Activated CD4-positive, alpha-beta memory T cell treated with anti-CD3 and anti-CD28 coated beads for 36 hours (primary cell): ENCODE results near the gene GSG1L. TPM values are rescaled to one million over a fixed set of nuclear protein-coding genes. Genes with fewer than 3 reads are reported as not detected.

Experiments used
- CTCF ChIA-PET: fragments of 350-600 bp; sonication (Branson Sonifier 250); formaldehyde crosslinking; loops from one replicate; lab custom pipeline; 2021; ENCODE audit warnings: antibody characterized with exemption, inconsistent platforms; lab: Charles Lee
- POLR2A ChIA-PET: fragments of 350-600 bp; sonication (Branson Sonifier 250); formaldehyde crosslinking; loops from one replicate; lab custom pipeline; 2021; ENCODE audit warnings: antibody characterized with exemption; lab: Charles Lee
- DNase-seq: peaks from one replicate; pipeline ENCODE4 v3.0.0-alpha.2; 2020
- H3K27ac Mint-ChIP-seq: one replicate; pipeline ENCODE4 v1.8.0; 2021; ENCODE audit warnings: mixed read lengths
- H3K27me3 Mint-ChIP-seq: one replicate; pipeline ENCODE4 v1.8.0; 2021; ENCODE audit warnings: mixed read lengths
- H3K36me3 Mint-ChIP-seq: one replicate; pipeline ENCODE4 v1.8.0; 2021; ENCODE audit warnings: mixed read lengths
- H3K4me1 Mint-ChIP-seq: one replicate; pipeline ENCODE4 v1.8.0; 2021; ENCODE audit warnings: low read depth, mixed read lengths
- H3K4me3 Mint-ChIP-seq: one replicate; pipeline ENCODE4 v1.8.0; 2021; ENCODE audit warnings: mild to moderate bottlenecking, mixed read lengths
- H3K9me3 Mint-ChIP-seq: one replicate; pipeline ENCODE4 v1.8.0; 2021; ENCODE audit warnings: mixed read lengths
- intact Hi-C: fragments of 100-400 bp; cut with micrococcal nuclease; formaldehyde crosslinking; loops from one replicate; pipeline ENCODE4 v1.15.1; 2023
- total RNA-seq, 2 experiments: library from RNA; stranded (reverse); gene quantifications; one replicate each; pipeline ENCODE4 v1.2.3, GENCODE V29; 2021

Gene GSG1L
- total RNA-seq, 2 experiments from 2014 or later: 0.26 to 0.44 TPM

- Mint-ChIP-seq H3K27me3 (peaks cover 3% of the 10 kb centered on the region), H3K27ac (no peak overlapping the region), H3K4me1 (no peaks in the 10 kb centered on the region), H3K9me3 (no peaks in the 10 kb centered on the region), H3K36me3 (no peaks in the 10 kb centered on the region), H3K4me3 (no peak overlapping the region)
- ChIA-PET CTCF (interaction anchor here (0.9 kb wide), 1 partner anchor 251 kb away, joined by 3 read pairs; no protein-coding TSS in a partner anchor), POLR2A (interaction anchor here (0.6 kb wide), 1 partner anchor 28 kb away, joined by 3 read pairs; no protein-coding TSS in a partner anchor)
- intact Hi-C loops: no loop called here
- no peak for DNase-seq
Measured at GRCh38 chr16:27966756-27967155, 96.8 kb downstream of the GSG1L start.

- ChIA-PET CTCF (no interaction called here), POLR2A (no interaction called here)
- H3K27me3 Mint-ChIP-seq: peaks cover 3% of the 10 kb centered on the region
- no peaks in the 10 kb centered on the region for H3K4me1 Mint-ChIP-seq
- H3K4me3 Mint-ChIP-seq: no peak overlapping the region
- DNase-seq: no peak
- intact Hi-C loops: no loop called here
- no peaks in the 10 kb centered on the region for H3K36me3 Mint-ChIP-seq
- no peaks in the 10 kb centered on the region for H3K9me3 Mint-ChIP-seq
- H3K27ac Mint-ChIP-seq: no peak overlapping the region
Measured at GRCh38 chr16:27965801-27966200, 97.7 kb downstream of the GSG1L start.

- DNase-seq: no peak
- ChIA-PET CTCF (no interaction called here), POLR2A (no interaction called here)
- H3K4me1 Mint-ChIP-seq: no peaks in the 10 kb centered on the region
- no peak overlapping the region for H3K27ac Mint-ChIP-seq
- H3K36me3 Mint-ChIP-seq: no peaks in the 10 kb centered on the region
- H3K9me3 Mint-ChIP-seq: no peaks in the 10 kb centered on the region
- intact Hi-C loops: no loop called here
- H3K27me3 Mint-ChIP-seq: peaks cover 3% of the 10 kb centered on the region
- H3K4me3 Mint-ChIP-seq: no peak overlapping the region
Measured at GRCh38 chr16:27963471-27963965, 100.0 kb downstream of the GSG1L start.

- ChIA-PET POLR2A (no interaction called here), CTCF (interaction anchor here (1.0 kb wide), 1 partner anchor 10 kb away, joined by 4 read pairs; no protein-coding TSS in a partner anchor)
- Mint-ChIP-seq H3K4me1 (no peaks in the 10 kb centered on the region), H3K9me3 (peaks cover 5% of the 10 kb centered on the region), H3K27me3 (peaks cover 7% of the 10 kb centered on the region), H3K36me3 (no peaks in the 10 kb centered on the region), H3K27ac (no peak overlapping the region), H3K4me3 (no peak overlapping the region)
- no peak for DNase-seq
- intact Hi-C loops: no loop called here
Measured at GRCh38 chr16:27962197-27962596, 101.3 kb downstream of the GSG1L start.

- intact Hi-C loops: no loop called here
- no peaks in the 10 kb centered on the region for H3K36me3 Mint-ChIP-seq
- POLR2A ChIA-PET: no interaction called here
- H3K4me1 Mint-ChIP-seq: no peaks in the 10 kb centered on the region
- CTCF ChIA-PET: no interaction called here
- H3K4me3 Mint-ChIP-seq: no peak overlapping the region
- no peak for DNase-seq
- peaks cover 12% of the 10 kb centered on the region for H3K9me3 Mint-ChIP-seq
- no peak overlapping the region for H3K27ac Mint-ChIP-seq
- H3K27me3 Mint-ChIP-seq: peaks cover 7% of the 10 kb centered on the region
Measured at GRCh38 chr16:27961296-27961620, 102.3 kb downstream of the GSG1L start.

- peaks cover 7% of the 10 kb centered on the region for H3K27me3 Mint-ChIP-seq
- H3K4me1 Mint-ChIP-seq: no peaks in the 10 kb centered on the region
- no peak overlapping the region for H3K4me3 Mint-ChIP-seq
- no peak for DNase-seq
- peaks cover 14% of the 10 kb centered on the region for H3K9me3 Mint-ChIP-seq
- intact Hi-C loops: no loop called here
- H3K36me3 Mint-ChIP-seq: no peaks in the 10 kb centered on the region
- H3K27ac Mint-ChIP-seq: no peak overlapping the region
- ChIA-PET CTCF (interaction anchor here (0.7 kb wide), 1 partner anchor 11 kb away, joined by 3 read pairs; no protein-coding TSS in a partner anchor), POLR2A (no interaction called here)
Measured at GRCh38 chr16:27960619-27961295, 102.8 kb downstream of the GSG1L start.

- Mint-ChIP-seq H3K36me3 (peaks cover 4% of the 10 kb centered on the region), H3K9me3 (peaks cover 22% of the 10 kb centered on the region), H3K4me3 (no peak overlapping the region), H3K27ac (no peak overlapping the region), H3K4me1 (no peaks in the 10 kb centered on the region), H3K27me3 (peaks cover 10% of the 10 kb centered on the region)
- no peak for DNase-seq
- intact Hi-C loops: no loop called here
- ChIA-PET POLR2A (no interaction called here), CTCF (no interaction called here)
Measured at GRCh38 chr16:27959914-27960313, 103.6 kb downstream of the GSG1L start.

GRCh38 chr16:27954191-27954590 lies 109.3 kb downstream of the GSG1L start:
- Mint-ChIP-seq H3K36me3 (peaks cover 4% of the 10 kb centered on the region), H3K9me3 (peaks cover 24% of the 10 kb centered on the region), H3K4me3 (no peak overlapping the region), H3K27ac (no peak overlapping the region), H3K4me1 (no peaks in the 10 kb centered on the region), H3K27me3 (peaks cover 31% of the 10 kb centered on the region)
- CTCF ChIA-PET: interaction anchor here (1.8 kb wide), 1 partner anchor 18 kb away, joined by 4 read pairs; no protein-coding TSS in a partner anchor
- intact Hi-C loops: no loop called here
- DNase-seq: no peak
- POLR2A ChIA-PET: no interaction called here

- ChIA-PET CTCF (no interaction called here), POLR2A (no interaction called here)
- intact Hi-C loops: no loop called here
- Mint-ChIP-seq H3K9me3 (peaks cover 24% of the 10 kb centered on the region), H3K27ac (no peak overlapping the region), H3K4me1 (no peaks in the 10 kb centered on the region), H3K36me3 (peaks cover 4% of the 10 kb centered on the region), H3K4me3 (no peak overlapping the region), H3K27me3 (peaks cover 31% of the 10 kb centered on the region)
- DNase-seq: no peak
Measured at GRCh38 chr16:27952811-27953210, 110.7 kb downstream of the GSG1L start.

GRCh38 chr16:27951489-27952120 lies 111.9 kb downstream of the GSG1L start:
- ChIA-PET CTCF (no interaction called here), POLR2A (no interaction called here)
- H3K36me3 Mint-ChIP-seq: peaks cover 4% of the 10 kb centered on the region
- H3K27me3 Mint-ChIP-seq: peaks cover 28% of the 10 kb centered on the region
- peaks cover 16% of the 10 kb centered on the region for H3K9me3 Mint-ChIP-seq
- DNase-seq: no peak
- no peak overlapping the region for H3K4me3 Mint-ChIP-seq
- intact Hi-C loops: no loop called here
- no peaks in the 10 kb centered on the region for H3K4me1 Mint-ChIP-seq
- no peak overlapping the region for H3K27ac Mint-ChIP-seq

- intact Hi-C loops: no loop called here
- Mint-ChIP-seq H3K36me3 (peaks cover 2% of the 10 kb centered on the region), H3K9me3 (peaks cover 6% of the 10 kb centered on the region), H3K4me3 (no peak overlapping the region), H3K27me3 (peaks cover 25% of the 10 kb centered on the region), H3K4me1 (no peaks in the 10 kb centered on the region), H3K27ac (no peak overlapping the region)
- ChIA-PET POLR2A (no interaction called here), CTCF (no interaction called here)
- DNase-seq: no peak
Measured at GRCh38 chr16:27950206-27950887, 113.2 kb downstream of the GSG1L start.

GRCh38 chr16:27947696-27948095 lies 115.8 kb downstream of the GSG1L start:
- no peaks in the 10 kb centered on the region for H3K36me3 Mint-ChIP-seq
- H3K27ac Mint-ChIP-seq: no peak overlapping the region
- intact Hi-C loops: no loop called here
- POLR2A ChIA-PET: no interaction called here
- H3K9me3 Mint-ChIP-seq: no peaks in the 10 kb centered on the region
- CTCF ChIA-PET: no interaction called here
- no peak overlapping the region for H3K4me3 Mint-ChIP-seq
- peaks cover 20% of the 10 kb centered on the region for H3K27me3 Mint-ChIP-seq
- H3K4me1 Mint-ChIP-seq: no peaks in the 10 kb centered on the region
- DNase-seq: no peak
